RWPE2 (cell line): ENCODE results near the gene CERK.

ENCODE experiments used
- ATAC-seq: fragments of 200-7000 bp; cut with Tn5 transposase; 3 replicates; pipeline ENCODE4 v1.9.1; 2021; ENCODE audit warnings: low read depth
- DNase-seq: peaks from one replicate; pipeline ENCODE4 v3.0.0-alpha.2; 2020; ENCODE audit warnings: low spot score
- H3K27ac ChIP-seq: fragments of 450-650 bp; 2 replicates; pipeline ENCODE4 v1.5.1; 2017; ENCODE audit warnings: mild to moderate bottlenecking; ENCODE audit not compliant: poor library complexity, severe bottlenecking
- H3K27me3 ChIP-seq: fragments of 250-450 bp; sonication (Bioruptor Pico); 2 replicates; pipeline ENCODE4 v1.5.1; 2021; ENCODE audit warnings: mild to moderate bottlenecking, moderate library complexity; ENCODE audit not compliant: insufficient read depth, poor library complexity, severe bottlenecking
- H3K36me3 ChIP-seq: fragments of 250-450 bp; sonication (Bioruptor Pico); 2 replicates; pipeline ENCODE4 v1.5.1; 2020; ENCODE audit warnings: low read depth, mild to moderate bottlenecking, moderate library complexity
- H3K4me1 ChIP-seq: fragments of 250-450 bp; sonication (Bioruptor Pico); 2 replicates; pipeline ENCODE4 v1.5.1; 2021; ENCODE audit warnings: mild to moderate bottlenecking, moderate library complexity; ENCODE audit not compliant: insufficient read depth, poor library complexity, severe bottlenecking
- H3K4me3 ChIP-seq: fragments of 250-450 bp; sonication (Bioruptor Pico); 2 replicates; pipeline ENCODE4 v1.5.1; 2021; ENCODE audit warnings: mild to moderate bottlenecking, moderate library complexity; ENCODE audit not compliant: severe bottlenecking
- H3K9me3 ChIP-seq: fragments of 250-450 bp; sonication (Bioruptor Pico); 2 replicates; pipeline ENCODE4 v1.5.1; 2021; ENCODE audit warnings: mild to moderate bottlenecking, moderate library complexity; ENCODE audit not compliant: severe bottlenecking
- TF ChIP-seq, protein P1 (sequence below): fragments of 450-650 bp; IDR thresholded peaks from one replicate; pipeline ENCODE4 v1.5.1; 2017; ENCODE audit warnings: mild to moderate bottlenecking, moderate library complexity; ENCODE audit not compliant: poor library complexity, severe bottlenecking

Gene CERK

DNA sequence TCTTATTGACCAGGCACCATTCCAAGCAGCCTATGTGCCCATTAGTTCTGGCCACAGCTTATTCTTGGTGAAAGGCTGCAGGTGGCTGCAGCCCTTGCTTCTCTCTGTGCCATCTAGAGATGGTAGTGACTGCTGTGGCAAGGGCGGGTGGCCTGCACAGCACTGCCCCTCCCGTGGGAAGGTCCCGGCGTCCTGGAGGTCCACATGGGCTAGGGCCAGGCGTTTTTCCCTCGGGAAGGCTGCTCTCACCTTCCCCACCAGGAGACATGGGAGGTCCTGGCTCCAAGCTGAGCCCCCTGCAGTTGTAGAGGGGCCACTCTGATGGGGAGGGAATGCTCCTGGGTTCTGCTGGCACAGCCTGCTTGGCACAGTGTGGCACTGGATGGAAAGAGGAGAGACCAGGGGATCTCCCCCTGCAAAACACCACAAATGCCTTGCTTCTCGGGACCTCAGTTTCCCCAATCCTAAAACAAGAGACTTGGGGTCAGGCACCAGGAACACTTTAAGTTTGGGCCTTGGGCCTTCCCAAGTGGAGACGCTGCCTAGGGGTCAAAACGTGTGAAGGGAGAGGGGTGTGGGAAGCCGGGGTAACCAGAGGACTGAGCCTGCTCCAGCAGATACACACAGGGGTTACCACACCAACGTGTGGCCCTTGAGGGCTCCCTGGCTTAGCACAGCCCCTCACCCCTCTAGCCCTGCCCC, 14.4 kb upstream of the CERK start:
- Histone ChIP-seq H3K9me3 (peaks cover 11% of the 10 kb centered on the region), H3K36me3 (no peaks in the 10 kb centered on the region), H3K4me1 (peaks cover 11% of the 10 kb centered on the region), H3K27me3 (no peaks in the 10 kb centered on the region), H3K4me3 (no peak overlapping the region), H3K27ac (peak overlapping the region; percentile 96)
- TF ChIP-seq, protein P1, sequence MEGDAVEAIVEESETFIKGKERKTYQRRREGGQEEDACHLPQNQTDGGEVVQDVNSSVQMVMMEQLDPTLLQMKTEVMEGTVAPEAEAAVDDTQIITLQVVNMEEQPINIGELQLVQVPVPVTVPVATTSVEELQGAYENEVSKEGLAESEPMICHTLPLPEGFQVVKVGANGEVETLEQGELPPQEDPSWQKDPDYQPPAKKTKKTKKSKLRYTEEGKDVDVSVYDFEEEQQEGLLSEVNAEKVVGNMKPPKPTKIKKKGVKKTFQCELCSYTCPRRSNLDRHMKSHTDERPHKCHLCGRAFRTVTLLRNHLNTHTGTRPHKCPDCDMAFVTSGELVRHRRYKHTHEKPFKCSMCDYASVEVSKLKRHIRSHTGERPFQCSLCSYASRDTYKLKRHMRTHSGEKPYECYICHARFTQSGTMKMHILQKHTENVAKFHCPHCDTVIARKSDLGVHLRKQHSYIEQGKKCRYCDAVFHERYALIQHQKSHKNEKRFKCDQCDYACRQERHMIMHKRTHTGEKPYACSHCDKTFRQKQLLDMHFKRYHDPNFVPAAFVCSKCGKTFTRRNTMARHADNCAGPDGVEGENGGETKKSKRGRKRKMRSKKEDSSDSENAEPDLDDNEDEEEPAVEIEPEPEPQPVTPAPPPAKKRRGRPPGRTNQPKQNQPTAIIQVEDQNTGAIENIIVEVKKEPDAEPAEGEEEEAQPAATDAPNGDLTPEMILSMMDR: no peak
- no peak for ATAC-seq
- no peak for DNase-seq

DNA sequence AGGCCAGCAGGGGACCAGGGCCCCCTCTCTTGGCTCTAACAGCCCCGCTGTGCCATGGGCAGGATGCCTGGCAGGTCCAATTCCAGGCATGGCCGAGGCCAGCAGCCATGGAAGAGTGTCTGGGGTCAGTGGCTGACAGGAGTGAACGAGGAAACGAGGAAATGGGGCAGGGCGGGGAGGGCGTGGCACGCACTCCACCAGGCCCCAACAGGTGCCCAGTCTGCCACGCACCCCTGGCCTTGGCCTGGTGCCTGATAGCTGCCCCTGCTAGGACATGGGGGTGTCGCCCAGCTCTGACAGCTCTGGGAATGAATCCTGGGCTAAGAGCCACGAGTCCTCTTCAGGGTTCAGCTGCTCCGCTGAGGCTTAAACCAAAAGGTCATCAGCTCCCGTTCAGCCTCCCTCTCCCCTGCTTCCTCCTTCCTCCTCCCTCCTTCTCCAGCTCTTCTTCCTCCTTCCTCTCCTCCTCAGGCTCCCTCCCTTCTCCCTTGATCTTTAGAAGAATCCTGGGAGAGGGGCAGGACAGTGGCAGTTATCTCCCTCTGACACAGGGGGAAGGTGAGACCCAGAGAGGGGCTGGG, 12.9 kb upstream of the CERK start:
- Histone ChIP-seq H3K36me3 (no peaks in the 10 kb centered on the region), H3K4me1 (peaks cover 11% of the 10 kb centered on the region), H3K27ac (no peak overlapping the region), H3K9me3 (peaks cover 2% of the 10 kb centered on the region), H3K4me3 (no peak overlapping the region), H3K27me3 (no peaks in the 10 kb centered on the region)
- TF ChIP-seq, protein P1: no peak
- no peak for ATAC-seq
- no peak for DNase-seq

DNA sequence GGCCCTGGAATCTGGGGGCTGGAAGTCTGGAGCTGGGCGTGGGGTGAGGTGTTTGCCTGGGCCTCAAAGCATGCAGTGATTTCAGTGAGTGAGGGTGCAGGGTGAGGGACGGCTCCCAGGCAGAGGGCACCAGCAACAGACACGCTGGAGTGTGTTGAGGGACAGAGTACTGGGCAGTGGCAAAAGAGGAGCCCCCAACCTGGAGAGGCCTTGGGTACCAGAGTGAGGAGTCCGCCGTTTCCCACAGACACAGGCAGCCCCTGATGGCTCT, 12.4 kb upstream of the CERK start:
- Histone ChIP-seq H3K36me3 (no peaks in the 10 kb centered on the region), H3K4me1 (peaks cover 11% of the 10 kb centered on the region), H3K9me3 (no peaks in the 10 kb centered on the region), H3K27me3 (no peaks in the 10 kb centered on the region), H3K27ac (no peak overlapping the region), H3K4me3 (no peak overlapping the region)
- TF ChIP-seq, protein P1: no peak
- DNase-seq (no peak), ATAC-seq (no peak)

DNA sequence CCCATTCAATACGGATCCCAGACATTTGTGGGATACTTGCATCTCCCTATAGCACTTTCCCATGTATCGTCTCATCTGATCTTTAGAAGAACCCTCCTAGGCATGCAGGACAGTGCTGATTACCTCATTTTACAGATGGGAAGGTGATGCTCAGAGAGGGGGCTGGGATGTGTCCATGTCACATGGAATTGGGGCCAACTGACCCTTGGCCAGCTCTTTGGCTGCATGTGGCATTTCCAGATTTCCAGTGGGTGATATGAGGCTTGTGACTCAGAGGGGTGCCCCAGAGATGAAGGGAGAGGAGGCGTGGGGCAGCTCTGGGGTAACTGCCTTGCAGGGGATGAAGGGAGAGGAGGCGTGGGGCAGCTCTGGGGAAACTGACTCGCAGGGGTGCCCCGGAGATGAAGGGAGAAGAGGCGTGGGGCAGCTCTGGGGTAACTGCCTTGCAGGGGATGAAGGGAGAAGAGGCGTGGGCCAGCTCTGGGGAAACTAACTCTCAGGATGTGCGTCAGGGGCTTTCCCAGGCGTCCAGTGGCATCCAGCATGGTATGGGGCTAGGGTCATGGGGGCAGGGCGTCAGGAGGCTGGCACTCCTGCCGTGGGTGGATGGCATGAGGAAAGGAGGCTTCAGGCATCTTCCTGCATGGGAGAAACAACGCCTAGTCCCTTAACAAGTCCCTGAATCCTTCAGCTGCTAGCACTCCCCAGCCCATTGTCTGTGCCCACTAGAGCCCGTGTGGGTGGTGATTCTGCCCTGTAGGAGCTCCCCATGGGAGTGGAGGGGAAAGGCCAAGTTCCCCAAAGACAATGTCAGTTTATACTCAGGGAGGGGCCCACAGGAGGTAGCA, 11.9 kb upstream of the CERK start:
- ATAC-seq: no peak

More for the DNA sequence above, 11.9 kb upstream of the CERK start:
- no peak for DNase-seq
- no peak overlapping the region for H3K27ac ChIP-seq
- no peaks in the 10 kb centered on the region for H3K9me3 ChIP-seq
- no peak overlapping the region for H3K4me3 ChIP-seq
- H3K36me3 ChIP-seq: no peaks in the 10 kb centered on the region
- TF ChIP-seq, protein P1: no peak
- H3K27me3 ChIP-seq: no peaks in the 10 kb centered on the region
- H3K4me1 ChIP-seq: peaks cover 11% of the 10 kb centered on the region
